AML-193 (cell line): ENCODE data around the gene PCGF1.
"Not testable (repeated sequence)": the region's sequence is repeated elsewhere in the genome, so short reads cannot be mapped to it uniquely, and the experiment has no call there.

Experiments used
- DNase-seq, 2 experiments: peaks; one replicate each; lab custom pipeline; 2025; lab: John Stamatoyannopoulos, UW

The PCGF1 gene

GRCh38 chr2:74472086-74472944 lies 35.2 kb downstream of the PCGF1 start, which contains the start of gene MRPL53:
MRPL53 (minus strand) TSS chr2:74472680; CDS start chr2:74472660, 20 bp downstream.
- DNase-seq: peak; percentile 82 to 83

- no peak for DNase-seq
Measured at GRCh38 chr2:74471332-74472065, 36.0 kb downstream of the PCGF1 start.

DNA sequence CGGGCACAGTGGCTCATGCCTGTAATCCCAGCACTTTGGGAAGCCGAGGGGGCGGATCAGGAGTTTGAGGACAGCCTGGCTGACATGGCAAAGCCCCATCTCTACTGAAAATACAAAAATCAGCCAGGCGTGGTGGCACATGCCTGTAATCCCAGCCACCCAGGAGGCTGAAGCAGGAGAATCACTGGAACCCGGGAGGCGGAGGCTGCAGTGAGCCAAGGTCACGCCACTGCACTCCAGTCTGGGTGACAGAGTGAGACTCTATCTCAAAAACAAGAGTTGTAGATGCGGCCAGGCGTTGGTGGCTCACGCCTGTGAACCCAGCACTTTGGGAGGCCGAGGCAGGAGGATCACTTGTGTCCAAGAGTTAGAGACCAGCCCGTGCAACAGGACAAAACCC lies 36.8 kb downstream of the PCGF1 start:
- not testable (repeated sequence) for DNase-seq

- no peak for DNase-seq
Measured at GRCh38 chr2:74464406-74464805, 43.1 kb downstream of the PCGF1 start.

- no peak for DNase-seq
Measured at GRCh38 chr2:74462786-74463105, 44.7 kb downstream of the PCGF1 start.

DNA sequence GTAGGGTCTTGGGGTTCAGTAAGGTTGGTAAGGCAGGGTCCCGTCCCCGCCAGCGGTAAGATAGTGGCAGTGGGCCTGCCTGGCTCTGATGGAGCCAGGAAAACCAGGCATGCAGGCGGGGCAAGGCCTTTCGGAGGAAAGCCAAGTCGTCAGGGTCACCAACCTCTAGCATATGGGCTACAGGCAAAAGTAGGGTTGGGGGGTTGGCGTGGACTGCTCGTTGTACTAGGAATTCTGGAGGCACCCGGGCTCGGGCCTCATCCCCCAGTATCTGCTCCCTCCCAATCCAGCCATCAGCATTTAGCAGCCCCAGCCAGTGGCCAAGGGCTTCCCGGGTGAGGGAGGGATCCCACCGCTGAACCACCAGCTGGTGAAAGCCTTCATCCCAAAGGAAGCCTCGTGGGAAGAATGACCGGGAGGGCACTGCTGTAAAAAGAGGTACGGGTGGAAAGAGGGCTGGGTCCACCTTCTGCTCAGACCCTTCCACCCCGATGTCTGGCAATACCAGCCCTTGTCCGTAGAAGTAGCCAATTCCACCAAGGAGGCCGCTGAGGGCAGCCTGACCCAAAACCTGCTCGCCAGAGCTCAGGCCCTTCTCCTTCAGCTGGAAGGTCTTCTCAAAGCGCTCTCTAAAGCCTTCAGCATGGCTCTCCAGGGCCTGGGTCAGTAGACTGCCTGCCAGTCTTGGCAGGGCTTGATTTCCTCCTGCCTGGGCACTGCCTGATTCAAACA lies 45.3 kb downstream of the PCGF1 start:
- no peak for DNase-seq

GRCh38 chr2:74461187-74462053 lies 46.1 kb downstream of the PCGF1 start:
- DNase-seq: no peak

DNA sequence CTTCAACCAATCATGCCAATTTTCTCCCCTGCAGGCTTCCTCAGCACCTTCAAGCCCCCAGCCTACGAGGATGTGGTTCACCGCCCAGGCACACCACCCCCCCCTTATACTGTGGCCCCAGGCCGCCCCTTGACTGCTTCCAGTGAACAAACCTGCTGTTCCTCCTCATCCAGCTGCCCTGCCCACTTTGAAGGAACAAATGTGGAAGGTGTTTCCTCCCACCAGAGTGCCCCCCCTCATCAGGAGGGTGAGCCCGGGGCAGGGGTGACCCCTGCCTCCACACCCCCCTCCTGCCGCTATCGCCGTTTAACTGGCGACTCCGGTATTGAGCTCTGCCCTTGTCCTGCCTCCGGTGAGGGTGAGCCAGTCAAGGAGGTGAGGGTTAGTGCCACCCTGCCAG lies 47.3 kb downstream of the PCGF1 start:
- DNase-seq: not testable (repeated sequence)

GRCh38 chr2:74459503-74460118 lies 47.9 kb downstream of the PCGF1 start:
- not testable (repeated sequence) for DNase-seq

GRCh38 chr2:74458938-74459363 lies 48.5 kb downstream of the PCGF1 start:
- no peak for DNase-seq

- peak; percentile 99 for DNase-seq
Measured at GRCh38 chr2:74458132-74458937, 49.2 kb downstream of the PCGF1 start, which contains the start of gene WBP1. WBP1 (plus strand) TSS chr2:74458438; CDS start chr2:74458603, 165 bp downstream.

DNA sequence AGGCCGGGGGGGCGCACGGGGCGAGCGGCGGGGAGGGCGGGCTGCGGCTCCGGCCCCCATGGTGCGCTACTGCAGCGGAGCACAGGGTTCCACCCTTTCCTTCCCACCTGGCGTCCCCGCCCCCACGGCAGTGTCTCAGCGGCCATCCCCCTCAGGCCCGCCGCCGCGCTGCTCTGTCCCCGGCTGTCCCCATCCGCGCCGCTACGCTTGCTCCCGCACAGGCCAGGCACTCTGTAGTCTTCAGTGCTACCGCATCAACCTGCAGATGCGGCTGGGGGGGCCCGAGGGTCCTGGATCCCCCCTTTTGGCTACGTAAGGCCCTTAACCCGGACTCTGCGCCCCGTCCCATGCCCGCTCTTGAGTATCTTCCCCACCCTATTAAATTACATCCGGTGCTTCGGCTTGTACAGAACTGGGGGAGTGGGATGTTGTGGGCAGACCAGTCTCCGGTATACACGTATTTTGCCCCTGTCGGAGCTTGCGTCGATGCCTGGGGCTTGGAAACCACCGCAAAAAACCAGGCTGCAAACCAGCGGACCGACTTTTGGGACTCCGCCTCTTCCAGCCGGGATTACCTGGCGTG lies 49.9 kb downstream of the PCGF1 start:
- DNase-seq: no peak

- no peak for DNase-seq
Measured at GRCh38 chr2:74457129-74457548, 50.4 kb downstream of the PCGF1 start.
